DND-41 (cell line): ENCODE data around the gene ATP1B3.

Source experiments
- CTCF ChIP-seq: IDR thresholded peaks from 2 replicates; pipeline ENCODE4 v1.5.1; 2012; ENCODE audit warnings: borderline replicate concordance, low read length, moderate library complexity, mild to moderate bottlenecking; ENCODE audit not compliant: poor library complexity, severe bottlenecking; ENCODE audit errors: extremely low read depth
- EZH2 ChIP-seq: IDR thresholded peaks from 3 replicates; pipeline ENCODE4 v1.6.1; 2012; ENCODE audit warnings: borderline replicate concordance, low read depth, mild to moderate bottlenecking, moderate library complexity, low read length, inconsistent platforms; ENCODE audit not compliant: severe bottlenecking

- TF ChIP-seq CTCF = no peak
- TF ChIP-seq EZH2 = no peak
Measured at GRCh38 chr3:141844108-141844507, 32.3 kb upstream of the ATP1B3 start.
